Measurements from ENCODE around the gene PDPK1. TPM values are rescaled to one million over a fixed set of nuclear protein-coding genes. Genes with fewer than 3 reads are reported as not detected.

PDPK1 gene
- polyA plus RNA-seq, 4 donors: 38.8 to 53.0 (median 49.2) TPM

Other genes starting within 250 kb of the PDPK1 start
- gene ABCA3, start 197.3 kb upstream of the PDPK1 start, polyA plus RNA-seq (ENCODE audit: insufficient read length in 4 of 4): 1 to 10 TPM; 5.1 to 6.9 (median 6.1) TPM
- 10 to 100 TPM in 3 of 4 donors, 1 to 10 TPM in 1; 8.8 to 14.1 (median 11.2) TPM for gene CCNF, start 108.6 kb upstream of the PDPK1 start, polyA plus RNA-seq (ENCODE audit: insufficient read length in 4 of 4)
- gene TEDC2, start 77.9 kb upstream of the PDPK1 start, polyA plus RNA-seq (ENCODE audit: insufficient read length in 4 of 4): 10 to 100 TPM in 3 of 4 donors, 1 to 10 TPM in 1; 7.3 to 16.6 (median 12.2) TPM
- 1 to 10 TPM; 1.9 to 5.0 (median 3.8) TPM for gene NTN3, start 66.7 kb upstream of the PDPK1 start, polyA plus RNA-seq (ENCODE audit: insufficient read length in 4 of 4)
- gene TBC1D24, start 62.9 kb upstream of the PDPK1 start, polyA plus RNA-seq (ENCODE audit: insufficient read length in 4 of 4): 10 to 100 TPM; 14.1 to 24.4 (median 19.6) TPM
- gene ATP6V0C, start 24.1 kb upstream of the PDPK1 start, polyA plus RNA-seq (ENCODE audit: insufficient read length in 4 of 4): 100 to 1,000 TPM; 156 to 274 (median 248) TPM
- gene AMDHD2, start 17.6 kb upstream of the PDPK1 start, polyA plus RNA-seq (ENCODE audit: insufficient read length in 4 of 4): 10 to 100 TPM; 20.1 to 40.8 (median 31.6) TPM
- 10 to 100 TPM in 1 of 4 donors, 1 to 10 TPM in 3; 3.0 to 10.9 (median 7.6) TPM for gene CEMP1, start 6.6 kb upstream of the PDPK1 start, polyA plus RNA-seq (ENCODE audit: insufficient read length in 4 of 4)
- 10 to 100 TPM; 22.0 to 26.5 (median 23.4) TPM for gene KCTD5, start 144.5 kb downstream of the PDPK1 start, polyA plus RNA-seq (ENCODE audit: insufficient read length in 4 of 4)
- 1 to 10 TPM in 3 of 4 donors, under 1 TPM in 1; 0.92 to 2.5 (median 2.2) TPM for gene PRSS27, start 182.2 kb downstream of the PDPK1 start, polyA plus RNA-seq (ENCODE audit: insufficient read length in 4 of 4)
- 100 to 1,000 TPM; 392 to 919 (median 636) TPM for gene SRRM2, start 214.6 kb downstream of the PDPK1 start, polyA plus RNA-seq (ENCODE audit: insufficient read length in 4 of 4)
- 100 to 1,000 TPM; 205 to 367 (median 263) TPM for gene ELOB, start 239.3 kb downstream of the PDPK1 start, polyA plus RNA-seq (ENCODE audit: insufficient read length in 4 of 4)
- under 1 TPM in 3 of 4 donors, not detected in 1; 0.13 to 0.97 (median 0.46) TPM for gene PRSS33, start 249.5 kb downstream of the PDPK1 start, polyA plus RNA-seq (ENCODE audit: insufficient read length in 4 of 4)